Measurements from ENCODE around the gene UBASH3A.
A peak's percentile ranks its signal among the peaks of the same experiment; 100 is the strongest.

Gene UBASH3A

DNA sequence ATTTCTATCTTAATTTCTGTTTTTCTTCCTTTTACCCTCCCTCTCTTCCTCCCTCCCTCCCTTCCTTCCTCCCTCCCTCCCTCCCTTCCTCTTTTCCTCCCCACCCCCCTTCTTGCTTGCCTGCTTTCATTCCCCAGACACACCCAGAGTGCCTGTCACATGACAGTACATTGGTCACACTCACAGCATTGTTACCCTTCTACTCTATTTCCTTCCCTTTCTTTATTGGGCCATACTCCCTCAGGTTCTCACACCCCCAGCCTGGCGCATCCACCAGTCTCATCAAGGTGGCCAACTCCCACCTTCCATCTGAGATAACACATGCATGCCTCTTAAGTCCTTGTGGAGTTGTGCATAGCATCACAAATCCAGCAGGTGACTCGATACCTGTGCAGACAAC, 18.7 kb upstream of the UBASH3A start:
- TF ChIP-seq, protein P1, sequence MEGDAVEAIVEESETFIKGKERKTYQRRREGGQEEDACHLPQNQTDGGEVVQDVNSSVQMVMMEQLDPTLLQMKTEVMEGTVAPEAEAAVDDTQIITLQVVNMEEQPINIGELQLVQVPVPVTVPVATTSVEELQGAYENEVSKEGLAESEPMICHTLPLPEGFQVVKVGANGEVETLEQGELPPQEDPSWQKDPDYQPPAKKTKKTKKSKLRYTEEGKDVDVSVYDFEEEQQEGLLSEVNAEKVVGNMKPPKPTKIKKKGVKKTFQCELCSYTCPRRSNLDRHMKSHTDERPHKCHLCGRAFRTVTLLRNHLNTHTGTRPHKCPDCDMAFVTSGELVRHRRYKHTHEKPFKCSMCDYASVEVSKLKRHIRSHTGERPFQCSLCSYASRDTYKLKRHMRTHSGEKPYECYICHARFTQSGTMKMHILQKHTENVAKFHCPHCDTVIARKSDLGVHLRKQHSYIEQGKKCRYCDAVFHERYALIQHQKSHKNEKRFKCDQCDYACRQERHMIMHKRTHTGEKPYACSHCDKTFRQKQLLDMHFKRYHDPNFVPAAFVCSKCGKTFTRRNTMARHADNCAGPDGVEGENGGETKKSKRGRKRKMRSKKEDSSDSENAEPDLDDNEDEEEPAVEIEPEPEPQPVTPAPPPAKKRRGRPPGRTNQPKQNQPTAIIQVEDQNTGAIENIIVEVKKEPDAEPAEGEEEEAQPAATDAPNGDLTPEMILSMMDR (IDR thresholded peaks at IDR 0.05; ENCODE audit: borderline replicate concordance, extremely low read depth, low read length, poor library complexity, severe bottlenecking): no peak
- no peak for TF ChIP-seq EZH2 (IDR thresholded peaks at IDR 0.05; ENCODE audit: borderline replicate concordance, low read depth, low read length, severe bottlenecking)
- Histone ChIP-seq H4K20me1 (ENCODE audit: insufficient read depth, low read length) (no peaks in the 10 kb centered on the region), H2AFZ (ENCODE audit: low read depth, low read length) (no peak overlapping the region), H3K4me3 (ENCODE audit: low read depth in 1 of 2, low read length in 2 of 2) (no peak overlapping the region), H3K9me3 (ENCODE audit: insufficient read depth, low read length, severe bottlenecking) (peaks cover 13% of the 10 kb centered on the region), H3K4me1 (ENCODE audit: insufficient read depth, low read length) (peaks cover 11% of the 10 kb centered on the region), H3K27me3 (ENCODE audit: insufficient read depth, low read length, poor library complexity) (no peaks in the 10 kb centered on the region), H3K9ac (ENCODE audit: low read depth, low read length) (no peak overlapping the region), H3K79me2 (ENCODE audit: insufficient read depth, low read length) (no peaks in the 10 kb centered on the region), H3K4me2 (ENCODE audit: insufficient read depth, low read length) (no peak overlapping the region), H3K36me3 (ENCODE audit: insufficient read depth, low read length) (peaks cover 8% of the 10 kb centered on the region), H3K27ac (ENCODE audit: low read length) (peak overlapping the region; percentile 2; the same call in 1 of the 2 replicates)
- DNase-seq: peak; percentile 18
- 0 out of 3 replicates have a peak, but pooled peaks have one; percentile 36 for ATAC-seq (ENCODE audit: insufficient read depth, low read depth)

GRCh38 chr21:42385619-42386018, 18.1 kb upstream of the UBASH3A start:
- TF ChIP-seq EZH2 (IDR thresholded peaks at IDR 0.05; ENCODE audit: borderline replicate concordance, low read depth, low read length, severe bottlenecking): no peak
- TF ChIP-seq, protein P1 (IDR thresholded peaks at IDR 0.05; ENCODE audit: borderline replicate concordance, extremely low read depth, low read length, poor library complexity, severe bottlenecking): no peak
- H3K9me3 ChIP-seq (ENCODE audit: insufficient read depth, low read length, severe bottlenecking): peaks cover 13% of the 10 kb centered on the region
- H3K27ac ChIP-seq (ENCODE audit: low read length): no peak overlapping the region
- H3K27me3 ChIP-seq (ENCODE audit: insufficient read depth, low read length, poor library complexity): no peaks in the 10 kb centered on the region
- no peak overlapping the region for H2AFZ ChIP-seq (ENCODE audit: low read depth, low read length)
- H3K4me1 ChIP-seq (ENCODE audit: insufficient read depth, low read length): peaks cover 11% of the 10 kb centered on the region
- H4K20me1 ChIP-seq (ENCODE audit: insufficient read depth, low read length): no peaks in the 10 kb centered on the region
- no peaks in the 10 kb centered on the region for H3K79me2 ChIP-seq (ENCODE audit: insufficient read depth, low read length)
- H3K9ac ChIP-seq (ENCODE audit: low read depth, low read length): no peak overlapping the region
- ATAC-seq (ENCODE audit: insufficient read depth, low read depth) (no peak), DNase-seq (no peak)
- no peak overlapping the region for H3K4me2 ChIP-seq (ENCODE audit: insufficient read depth, low read length)
- no peak overlapping the region for H3K4me3 ChIP-seq (ENCODE audit: low read depth in 1 of 2, low read length in 2 of 2)
- H3K36me3 ChIP-seq (ENCODE audit: insufficient read depth, low read length): peaks cover 8% of the 10 kb centered on the region

- ATAC-seq (ENCODE audit: insufficient read depth, low read depth): no peak
- H3K27me3 ChIP-seq (ENCODE audit: insufficient read depth, low read length, poor library complexity): no peaks in the 10 kb centered on the region
- no peak for TF ChIP-seq EZH2 (IDR thresholded peaks at IDR 0.05; ENCODE audit: borderline replicate concordance, low read depth, low read length, severe bottlenecking)
- TF ChIP-seq, protein P1 (IDR thresholded peaks at IDR 0.05; ENCODE audit: borderline replicate concordance, extremely low read depth, low read length, poor library complexity, severe bottlenecking): no peak
Measured at GRCh38 chr21:42386034-42386591, 17.6 kb upstream of the UBASH3A start.

More at GRCh38 chr21:42386034-42386591, 17.6 kb upstream of the UBASH3A start:
- no peak overlapping the region for H2AFZ ChIP-seq (ENCODE audit: low read depth, low read length)
- H3K9me3 ChIP-seq (ENCODE audit: insufficient read depth, low read length, severe bottlenecking): peaks cover 13% of the 10 kb centered on the region
- no peak overlapping the region for H3K4me2 ChIP-seq (ENCODE audit: insufficient read depth, low read length)
- H3K36me3 ChIP-seq (ENCODE audit: insufficient read depth, low read length): peaks cover 8% of the 10 kb centered on the region
- DNase-seq: no peak
- H3K9ac ChIP-seq (ENCODE audit: low read depth, low read length): no peak overlapping the region
- no peak overlapping the region for H3K27ac ChIP-seq (ENCODE audit: low read length)
- H3K79me2 ChIP-seq (ENCODE audit: insufficient read depth, low read length): no peaks in the 10 kb centered on the region
- no peaks in the 10 kb centered on the region for H4K20me1 ChIP-seq (ENCODE audit: insufficient read depth, low read length)
- H3K4me1 ChIP-seq (ENCODE audit: insufficient read depth, low read length): peaks cover 11% of the 10 kb centered on the region
- no peak overlapping the region for H3K4me3 ChIP-seq (ENCODE audit: low read depth in 1 of 2, low read length in 2 of 2)
